GM12892 (cell line): ENCODE results near the gene AFG3L2.

Experiments used
- POLR2A ChIP-seq: IDR thresholded peaks from 2 replicates; pipeline ENCODE4 v1.6.1; 2011; ENCODE audit warnings: low read depth, low read length, control low read depth
- POLR2AphosphoS5 ChIP-seq: IDR thresholded peaks from 2 replicates; pipeline ENCODE4 v1.6.1; 2011; ENCODE audit warnings: low read depth, low read length, control low read depth
- TAF1 ChIP-seq: IDR thresholded peaks from 2 replicates; pipeline ENCODE4 v1.6.1; 2011; ENCODE audit warnings: low read depth, mild to moderate bottlenecking, control low read depth, low read length, borderline replicate concordance

DNA sequence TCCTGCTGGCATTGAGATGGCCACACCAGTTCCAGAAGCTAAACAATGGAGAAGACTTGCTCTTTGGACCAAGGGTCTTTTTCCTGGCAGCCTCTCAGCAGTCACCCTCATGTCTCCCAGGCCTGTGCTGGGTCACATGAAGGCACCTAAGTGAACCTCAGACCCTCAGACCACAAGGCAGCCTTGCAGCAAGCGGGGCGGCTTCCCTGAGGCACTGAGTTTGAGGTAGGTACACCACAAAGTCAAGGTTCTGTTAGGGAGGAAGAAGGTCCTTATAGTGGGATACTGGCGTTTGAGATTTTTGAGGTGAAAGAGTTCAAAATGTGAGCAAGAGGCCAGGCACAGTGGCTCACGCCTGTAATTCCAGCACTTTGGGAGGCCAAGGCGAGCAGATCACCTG lies 22.2 kb upstream of the AFG3L2 start:
- TF ChIP-seq POLR2A (no peak), POLR2AphosphoS5 (no peak), TAF1 (no peak)
